Activated T-helper 9 cell treated with anti-CD3 and anti-CD28 coated beads, Interleukin-2, amount 50 U/mL, for 16 hours (primary cell): Measurements from ENCODE around the gene ITPR1.
"Not testable (repeated sequence)": the region's sequence is repeated elsewhere in the genome, so short reads cannot be mapped to it uniquely, and the experiment has no call there.

Source experiments
- DNase-seq: peaks from one replicate; pipeline ENCODE4 v3.0.0-alpha.2; 2020; ENCODE audit warnings: low read depth

ITPR1 gene

DNA sequence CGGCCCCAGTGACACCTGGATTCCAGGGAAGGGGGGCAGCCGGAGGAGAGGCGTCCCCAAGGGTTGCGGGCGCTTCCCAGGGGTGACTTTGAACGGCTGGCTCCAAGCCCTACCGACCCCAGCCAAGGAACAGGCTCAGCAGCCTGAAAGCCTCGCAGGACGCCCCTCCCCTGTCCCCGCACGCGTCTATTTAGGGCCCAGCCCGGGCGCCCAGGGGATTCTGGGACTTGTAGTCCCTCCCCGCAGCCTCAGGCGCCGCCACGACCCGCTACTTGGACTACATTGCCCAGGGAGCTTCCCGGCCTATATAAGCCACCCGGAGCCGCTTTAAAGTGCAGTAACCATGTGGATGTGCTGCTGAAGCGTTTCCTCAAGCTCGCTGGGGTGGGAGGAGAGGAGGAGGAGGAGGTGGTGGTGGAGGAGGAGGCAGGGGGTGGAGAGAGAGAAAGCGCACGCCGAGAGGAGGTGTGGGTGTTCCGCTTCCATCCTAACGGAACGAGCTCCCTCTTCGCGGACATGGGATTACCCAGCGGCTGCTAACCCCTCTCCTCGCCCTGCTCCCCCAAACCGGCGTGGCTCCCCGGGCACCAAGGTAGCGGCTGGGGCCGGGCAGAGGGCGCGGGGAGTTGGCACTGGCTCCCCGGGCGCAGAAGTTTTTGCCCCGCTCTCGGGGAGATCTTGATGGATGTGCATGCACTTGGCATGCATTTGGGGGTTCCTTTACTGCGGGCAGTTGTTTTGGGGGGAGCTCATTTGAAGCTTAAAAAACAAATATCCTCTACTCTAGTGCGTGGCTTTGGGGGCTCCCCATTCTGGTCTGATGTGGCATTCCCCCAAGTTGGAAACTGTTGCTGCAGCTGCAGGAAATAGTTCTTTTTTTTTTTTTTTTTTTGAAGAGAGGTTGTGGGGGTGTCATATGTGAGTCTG, at the start of gene ITPR1:
ITPR1 (plus strand) TSS at position 335 of the 927 bp plus-strand sequence. CDS start 23,144 bp downstream, outside the sequence.
- peak; percentile 96 for DNase-seq

DNA sequence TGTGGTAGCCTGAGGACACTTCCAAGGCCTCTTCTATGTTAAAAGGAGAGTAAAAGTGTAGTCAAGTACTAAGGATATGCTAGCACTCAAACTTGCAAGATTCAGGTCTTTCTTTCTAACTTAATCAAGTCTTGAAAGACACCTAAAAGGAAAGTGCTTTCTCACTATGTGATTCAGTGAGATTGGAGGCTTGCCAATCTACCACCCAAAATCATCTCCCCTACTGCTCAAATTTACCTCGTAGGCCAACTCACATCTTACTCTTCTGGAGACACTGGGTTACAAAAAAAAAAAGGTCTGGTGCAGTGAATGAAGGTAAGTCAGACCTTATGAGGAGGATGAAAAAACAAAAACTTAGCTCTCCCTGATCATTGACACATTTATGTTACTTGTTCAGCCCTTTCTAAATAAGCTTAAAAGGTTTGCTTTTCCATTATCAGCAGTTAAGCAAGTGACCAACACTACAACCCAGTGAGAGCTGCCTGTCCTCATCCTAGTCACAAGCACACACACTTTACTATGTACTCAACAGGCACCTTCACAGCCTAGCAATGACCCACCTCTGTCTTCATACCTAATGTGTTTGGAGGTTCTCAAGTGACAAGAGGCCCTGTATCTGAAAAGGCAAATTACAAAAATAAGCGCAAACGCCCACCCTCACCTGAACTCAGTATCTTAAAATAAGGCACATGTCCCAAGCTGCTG, 45.7 kb upstream of the ITPR1 start:
- DNase-seq, result no peak

GRCh38 chr3:4448187-4448586, 45.0 kb upstream of the ITPR1 start:
- DNase-seq, result no peak

DNA sequence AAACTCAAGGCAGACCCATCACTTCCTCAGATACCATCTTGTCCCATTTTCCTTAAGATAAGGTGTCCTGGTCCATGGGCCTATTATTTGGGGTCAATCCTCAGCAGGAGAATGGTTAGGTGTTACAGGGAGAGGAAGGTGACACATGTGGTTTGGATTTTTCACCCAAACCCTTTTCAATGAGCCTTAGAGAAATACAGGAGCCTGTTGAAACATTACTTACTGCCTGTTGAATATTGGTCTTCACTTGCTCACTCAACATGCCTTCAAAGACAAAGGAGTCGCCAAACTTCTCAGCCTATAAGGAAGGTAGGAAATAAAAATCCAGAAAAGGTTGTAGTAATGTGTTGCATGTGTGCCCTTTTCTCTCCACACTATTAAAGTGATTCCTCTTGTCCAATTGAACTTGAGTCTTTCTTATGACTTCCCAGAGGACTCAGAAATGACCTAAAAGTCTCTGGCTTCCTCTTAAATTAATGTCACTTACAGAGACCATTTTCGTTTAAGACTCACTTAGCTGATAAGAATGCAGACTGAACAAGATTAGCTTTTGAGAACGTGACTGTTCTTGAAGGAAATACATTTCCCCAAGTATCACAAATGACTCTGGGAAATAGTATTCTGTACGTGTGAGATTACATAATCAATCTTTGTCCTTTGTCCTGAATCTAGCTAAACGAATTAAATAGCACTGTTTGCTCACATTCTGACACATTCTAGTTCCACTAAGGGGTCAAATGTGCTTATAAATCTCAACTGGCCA, 43.9 kb upstream of the ITPR1 start:
- no peak for DNase-seq

- DNase-seq, result no peak
Observed at GRCh38 chr3:4454142-4454541, 39.0 kb upstream of the ITPR1 start.

DNA sequence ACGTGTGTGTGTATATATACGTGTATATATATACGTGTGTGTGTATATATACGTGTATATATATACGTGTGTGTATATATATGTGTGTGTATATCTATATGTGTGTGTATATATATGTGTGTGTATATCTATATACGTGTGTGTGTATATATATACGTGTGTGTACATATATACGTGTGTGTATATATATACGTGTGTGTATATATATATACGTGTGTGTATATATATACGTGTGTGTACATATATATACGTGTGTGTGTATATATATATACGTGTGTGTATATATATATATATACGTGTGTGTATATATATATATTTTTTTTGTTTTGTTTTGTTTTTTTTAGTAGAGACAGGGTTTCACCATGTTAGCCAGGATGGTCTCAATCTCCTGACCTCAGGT, 36.4 kb upstream of the ITPR1 start:
- DNase-seq, result not testable (repeated sequence)

- no peak for DNase-seq
Observed at GRCh38 chr3:4458961-4459360, 34.2 kb upstream of the ITPR1 start.

- DNase-seq, result no peak
Observed at GRCh38 chr3:4460334-4460733, 32.8 kb upstream of the ITPR1 start.

- no peak for DNase-seq
Observed at GRCh38 chr3:4461468-4462090, 31.6 kb upstream of the ITPR1 start.

DNA sequence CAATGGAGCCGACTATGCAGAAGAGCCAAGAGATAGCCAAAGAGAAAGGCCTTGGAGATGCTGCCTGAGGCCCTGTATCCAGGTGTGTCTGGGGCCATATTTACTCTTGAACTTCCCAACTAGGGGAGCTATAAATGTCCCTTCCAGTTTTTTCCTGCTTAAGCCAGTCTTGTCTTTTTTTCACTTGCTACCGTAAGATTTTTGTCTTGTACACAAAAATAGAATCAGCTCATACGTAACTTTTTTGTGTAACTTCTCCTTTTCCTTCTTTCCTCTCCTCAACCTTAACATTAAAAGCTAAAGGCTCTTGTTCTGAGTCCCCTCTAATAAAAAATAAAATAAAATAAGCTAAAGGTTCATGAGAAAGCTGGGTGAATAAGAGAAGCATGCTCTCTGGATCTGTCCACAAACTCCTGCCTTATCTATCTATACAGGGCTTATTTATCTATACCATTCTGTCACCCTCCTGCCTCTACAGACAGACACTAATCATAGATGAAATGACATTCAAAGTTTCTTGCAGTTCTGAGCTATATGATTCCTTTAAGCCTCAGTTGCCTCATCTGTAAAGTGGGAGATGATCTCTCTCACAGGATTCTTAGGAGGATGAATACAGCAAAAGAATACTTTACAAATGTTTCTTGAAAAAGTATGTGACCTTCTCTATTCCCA, 30.6 kb upstream of the ITPR1 start:
- no peak for DNase-seq

DNA sequence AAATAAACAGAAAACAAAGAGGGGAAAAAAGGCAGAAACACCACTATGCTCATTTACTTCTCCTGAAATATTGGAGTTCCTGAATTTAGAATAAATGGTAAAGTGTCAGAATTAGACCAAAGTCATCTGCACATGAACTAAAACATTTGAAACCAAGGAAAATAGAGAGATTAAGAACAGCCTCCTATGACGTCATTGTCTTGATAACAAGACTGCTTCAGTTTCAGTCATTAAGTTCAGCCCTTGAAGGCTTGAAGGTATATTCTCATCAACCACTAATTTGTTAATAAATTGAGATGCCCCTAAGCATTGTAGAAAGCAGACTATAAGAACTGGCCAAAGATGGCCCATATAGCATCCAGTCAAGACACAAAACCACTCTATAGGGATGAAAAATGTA, 28.6 kb upstream of the ITPR1 start:
- no peak for DNase-seq

DNA sequence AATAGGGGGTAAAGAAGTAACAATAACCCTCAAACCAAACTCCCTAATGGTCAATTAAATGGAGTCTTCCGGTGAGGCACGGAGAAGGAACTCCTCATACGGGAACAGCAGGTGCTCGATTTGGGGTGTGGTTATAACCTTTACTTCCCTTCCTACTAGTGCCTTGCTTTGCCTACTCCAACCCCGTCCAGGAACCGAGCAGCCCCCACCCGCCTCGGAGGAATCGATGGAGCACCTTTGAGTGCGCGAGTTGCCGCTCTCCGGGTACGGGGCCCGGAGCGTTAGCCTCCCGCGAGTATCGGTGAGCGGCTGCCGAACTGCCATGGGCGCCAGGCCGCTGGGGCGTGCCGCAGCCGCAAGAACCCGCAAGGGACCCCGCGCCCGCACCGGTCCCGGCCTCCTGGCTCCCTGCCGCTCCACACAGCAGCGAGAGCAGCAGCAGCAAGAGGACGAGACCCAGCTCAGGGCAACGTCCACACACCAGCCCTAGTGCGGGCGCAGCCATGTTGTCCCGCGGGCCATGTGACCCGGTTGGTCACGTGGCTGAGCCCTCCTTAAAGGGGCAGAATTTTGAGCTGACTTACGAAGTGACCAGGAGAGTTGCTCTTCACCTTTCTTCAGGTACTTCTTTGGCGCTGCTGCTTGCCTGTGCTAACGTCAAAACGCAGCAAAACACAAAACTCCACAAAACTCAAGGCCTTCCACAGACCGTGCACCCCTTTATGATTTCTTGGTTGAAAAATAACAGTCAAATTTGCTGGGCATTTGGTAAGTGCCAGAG, 26.2 kb upstream of the ITPR1 start, which contains the start of gene SUMF1:
SUMF1 (minus strand) TSS at position 529 of the 781 bp plus-strand sequence; CDS start at position 505, 24 bp downstream.
- DNase-seq, result peak; percentile 65

DNA sequence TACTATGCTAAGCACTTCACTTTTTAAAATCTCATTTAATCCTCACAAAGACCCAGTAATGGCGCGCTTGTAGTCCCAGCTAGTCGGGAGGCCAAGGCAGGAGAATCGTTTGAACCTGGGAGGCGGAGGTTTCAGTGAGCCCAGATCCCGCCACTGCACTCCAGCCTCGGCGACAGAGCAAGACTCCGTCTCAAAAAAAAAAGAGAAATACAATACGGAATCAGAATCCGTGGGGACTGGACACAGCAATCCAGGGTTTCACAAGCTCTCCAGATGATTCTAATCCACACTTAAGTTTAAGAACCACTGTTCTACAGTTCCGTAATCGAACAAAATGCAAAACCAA, 25.7 kb upstream of the ITPR1 start:
- DNase-seq, result no peak

DNA sequence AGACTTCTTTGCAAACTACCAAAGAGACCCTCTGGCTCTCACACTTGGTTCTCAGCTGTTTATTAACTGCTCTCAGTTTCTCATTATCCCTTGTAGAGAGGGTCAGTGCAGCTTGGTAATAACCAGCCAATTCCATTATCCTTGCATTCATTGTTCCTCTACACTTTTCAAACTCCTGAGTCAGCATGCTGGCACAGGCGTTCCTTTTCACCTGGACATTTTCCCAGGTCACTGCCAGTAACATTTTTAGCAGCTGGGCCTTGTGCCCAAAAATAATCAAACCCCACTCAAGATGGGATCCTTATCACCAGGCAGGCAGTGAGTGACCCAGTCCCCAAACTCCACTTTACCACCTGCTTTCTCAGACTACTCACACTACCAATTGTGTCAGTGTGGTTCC, 21.2 kb upstream of the ITPR1 start:
- no peak for DNase-seq

DNA sequence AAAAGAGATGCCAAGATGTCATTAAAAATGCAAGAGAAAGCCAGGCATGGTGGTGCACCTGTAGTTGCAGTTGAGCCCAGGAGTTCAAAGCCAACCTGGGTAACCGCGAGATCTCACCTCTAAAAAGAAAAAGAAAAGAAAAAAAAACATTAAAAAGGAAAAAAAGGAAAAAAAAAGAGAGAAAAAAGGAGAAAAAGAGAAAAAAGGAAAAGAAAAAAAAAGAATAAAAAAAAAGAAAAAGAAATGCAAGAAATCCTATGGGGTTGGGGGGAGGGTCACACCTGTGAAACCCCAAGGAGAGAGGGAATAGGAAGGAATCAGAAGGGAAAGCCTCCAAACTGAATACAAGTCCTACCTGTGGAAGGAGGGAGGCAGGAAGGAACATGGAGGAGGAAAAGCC, 20.8 kb upstream of the ITPR1 start:
- no peak for DNase-seq

GRCh38 chr3:4472766-4473165, 20.4 kb upstream of the ITPR1 start:
- DNase-seq, result no peak

GRCh38 chr3:4474683-4475490, 18.3 kb upstream of the ITPR1 start:
- no peak for DNase-seq

- DNase-seq, result no peak
Observed at GRCh38 chr3:4475804-4476203, 17.3 kb upstream of the ITPR1 start.

- DNase-seq, result no peak
Observed at GRCh38 chr3:4476496-4476895, 16.7 kb upstream of the ITPR1 start.

GRCh38 chr3:4478261-4478660, 14.9 kb upstream of the ITPR1 start:
- DNase-seq, result no peak
